Stimulated activated CD4-positive, alpha-beta T cell treated with anti-CD3 and anti-CD28 coated beads, Interleukin-1b, Interleukin-23, amount 100 ng/mL, for 1 hour (primary cell): ENCODE data around the gene SDK1.
"Not testable (repeated sequence)": the region's sequence is repeated elsewhere in the genome, so short reads cannot be mapped to it uniquely, and the experiment has no call there.

Experiments used
- DNase-seq, 2 donors: peaks; one replicate each; pipeline ENCODE4 v3.0.0-alpha.2; 2020; ENCODE audit warnings: low read depth in 2 of 2

Gene SDK1

DNA sequence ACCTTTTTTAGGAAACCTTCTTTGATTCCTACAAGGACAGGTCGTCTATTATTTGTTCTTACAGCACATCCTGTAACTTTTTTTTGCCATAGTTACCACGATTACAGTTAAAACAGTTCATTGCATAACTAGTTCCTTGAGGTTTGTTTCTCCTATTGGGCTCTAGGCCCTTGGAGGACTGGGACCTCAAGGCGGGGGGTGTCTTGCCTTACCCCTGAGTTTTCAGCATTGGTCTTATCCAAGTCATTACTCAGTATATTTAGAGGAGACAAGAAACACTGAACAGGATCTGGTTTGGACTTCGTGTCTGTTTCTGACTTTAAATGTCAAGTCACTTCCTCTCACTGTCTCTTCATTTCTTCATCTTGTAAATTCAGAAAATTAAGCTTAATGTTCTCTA, 369.8 kb downstream of the SDK1 start:
- DNase-seq: no peak

GRCh38 chr7:3673524-3673923, 372.5 kb downstream of the SDK1 start:
- peak in 1 of 2 donors; percentile 43 for DNase-seq

GRCh38 chr7:3678314-3678810, 377.3 kb downstream of the SDK1 start:
- DNase-seq: no peak

- DNase-seq: no peak
Measured at GRCh38 chr7:3682028-3682710, 381.1 kb downstream of the SDK1 start.

DNA sequence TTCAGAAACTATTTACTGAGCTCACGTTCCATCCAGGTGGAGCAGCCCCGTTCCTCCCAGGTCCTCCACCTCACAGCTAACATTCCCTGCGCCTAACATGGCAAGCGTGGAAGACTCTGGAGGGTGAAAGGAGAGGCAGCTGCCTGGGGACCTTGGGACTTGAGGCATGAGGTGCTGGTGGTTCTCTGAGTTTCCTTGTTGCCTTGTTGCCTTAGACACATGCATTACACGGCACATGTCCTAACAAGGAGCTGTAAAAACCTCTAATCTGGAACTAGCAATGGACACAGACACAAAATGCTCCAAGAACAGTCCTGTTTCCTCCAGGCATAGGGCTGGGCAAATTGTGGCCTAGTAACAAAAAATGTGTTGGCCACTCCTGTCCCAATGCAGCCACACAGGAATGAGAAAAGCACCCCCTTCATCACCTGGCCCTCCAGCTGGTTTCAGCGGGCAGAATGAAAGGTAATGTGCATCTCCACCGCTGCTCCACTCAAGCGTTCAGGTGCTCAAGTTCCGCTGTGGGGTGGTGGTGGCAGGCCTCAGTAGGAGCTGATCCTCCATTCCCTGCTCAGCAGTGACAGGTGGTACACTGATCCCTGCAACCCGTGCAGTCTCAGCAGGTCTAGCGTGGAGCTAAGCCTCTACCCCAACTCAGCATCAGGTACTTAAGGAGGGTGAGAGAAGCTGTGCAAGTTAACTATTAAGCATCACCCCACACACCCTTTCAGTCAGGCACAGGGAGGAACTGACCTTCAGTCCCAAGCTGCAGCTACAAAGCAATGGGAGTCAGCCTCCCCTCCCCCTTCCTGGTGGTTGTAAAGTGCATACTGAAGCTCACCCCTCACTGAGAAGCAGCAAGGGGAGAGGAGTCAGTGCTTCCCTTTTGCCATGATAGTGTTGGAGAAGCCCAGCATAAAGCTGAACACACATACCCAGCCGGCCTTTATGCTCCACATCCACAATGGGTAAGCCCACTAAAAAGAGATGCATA, 382.8 kb downstream of the SDK1 start:
- no peak for DNase-seq

DNA sequence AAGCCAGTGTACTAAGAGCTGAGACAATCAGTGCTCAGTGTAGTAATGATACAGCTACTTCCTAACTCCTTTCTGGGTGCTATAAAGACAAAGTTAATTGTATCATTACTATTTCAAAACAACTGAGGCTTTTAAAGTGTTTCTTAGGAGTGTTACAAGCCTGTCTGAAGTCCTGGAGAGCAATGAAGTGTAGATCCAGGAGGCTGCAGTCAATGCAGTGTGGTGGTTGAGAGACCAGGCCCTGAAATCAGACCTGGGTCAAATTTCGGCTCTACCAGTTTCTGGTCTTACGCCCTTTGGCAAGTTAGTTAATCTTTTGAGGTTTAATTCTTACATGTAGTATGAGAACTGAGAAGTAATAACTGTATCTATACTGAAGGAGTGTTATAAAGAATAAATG, 387.0 kb downstream of the SDK1 start:
- DNase-seq: no peak

DNA sequence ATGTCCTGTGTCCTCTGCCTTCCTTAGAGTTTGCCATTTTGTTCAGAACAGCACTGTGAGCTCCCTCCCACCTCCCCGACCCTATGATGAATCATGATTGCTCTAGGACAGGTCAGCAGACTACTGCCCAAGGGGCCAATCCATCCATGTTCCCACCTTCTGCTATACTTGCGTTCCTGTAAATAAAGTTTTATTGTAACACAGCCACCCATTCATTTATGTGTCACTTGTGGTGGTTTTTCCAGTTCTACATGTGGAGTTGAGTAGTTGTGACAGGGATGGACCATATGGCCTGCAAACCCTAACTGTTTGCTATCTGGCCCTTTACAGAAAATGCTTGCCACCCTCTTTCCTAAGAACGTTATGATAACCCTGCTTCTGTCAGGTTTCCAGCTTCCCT, 387.8 kb downstream of the SDK1 start:
- no peak for DNase-seq

GRCh38 chr7:3691478-3692158, 390.6 kb downstream of the SDK1 start:
- no peak for DNase-seq

DNA sequence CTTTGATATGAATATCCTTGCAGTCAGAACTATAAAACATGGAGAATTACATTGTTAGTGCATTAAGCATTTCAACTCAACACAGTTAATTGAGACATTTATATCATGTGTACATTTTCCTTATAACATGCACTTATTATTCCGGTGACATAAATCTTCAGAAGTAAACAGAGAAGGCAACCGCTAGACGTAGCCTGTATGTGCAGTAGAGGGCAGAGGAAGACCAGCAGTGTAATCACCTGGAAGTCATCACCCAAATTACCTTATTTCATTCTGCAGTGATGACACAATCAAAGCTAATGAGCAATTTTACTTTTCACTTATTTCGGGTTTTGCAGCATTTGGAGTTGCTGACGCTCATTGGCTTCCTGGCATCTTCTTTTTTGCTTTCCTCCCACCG, 394.6 kb downstream of the SDK1 start:
- DNase-seq: no peak

DNA sequence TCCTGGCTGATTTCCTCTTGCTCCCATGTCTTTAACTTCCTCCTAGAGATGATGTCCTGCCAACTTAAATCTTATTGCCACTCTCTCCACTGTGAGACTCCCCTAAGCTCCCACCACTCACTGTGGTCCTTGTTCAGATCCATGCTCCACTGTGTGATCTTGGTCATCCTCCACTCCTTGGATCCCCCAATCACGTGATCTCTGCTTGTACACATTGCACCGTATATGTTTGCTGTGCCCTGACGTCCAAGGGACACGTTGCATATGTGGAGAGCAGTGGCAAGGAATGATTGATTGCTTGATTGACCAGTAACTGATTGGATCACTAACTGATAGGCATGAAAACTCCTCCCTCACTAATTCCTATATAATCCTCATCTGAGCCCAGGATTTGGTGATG, 395.1 kb downstream of the SDK1 start:
- DNase-seq: no peak

DNA sequence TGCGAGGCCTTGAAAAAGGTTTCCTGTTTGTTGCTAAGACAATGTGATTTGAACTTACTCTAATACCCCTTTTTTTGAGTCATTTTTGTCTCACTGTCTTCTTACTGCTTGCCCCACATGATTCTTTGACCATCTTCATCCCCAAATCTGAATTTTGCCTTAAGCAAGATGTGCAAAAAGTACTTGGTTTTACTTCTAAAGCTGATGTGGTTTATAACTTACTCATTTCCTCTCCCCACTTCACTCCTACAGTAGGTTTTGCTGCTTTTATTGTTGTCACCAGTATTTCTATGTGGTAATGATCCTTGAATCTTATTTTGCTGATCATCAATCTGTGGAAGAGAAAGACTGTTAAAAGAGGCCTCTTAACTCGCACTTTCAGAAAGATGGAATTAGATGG, 396.4 kb downstream of the SDK1 start:
- no peak for DNase-seq

DNA sequence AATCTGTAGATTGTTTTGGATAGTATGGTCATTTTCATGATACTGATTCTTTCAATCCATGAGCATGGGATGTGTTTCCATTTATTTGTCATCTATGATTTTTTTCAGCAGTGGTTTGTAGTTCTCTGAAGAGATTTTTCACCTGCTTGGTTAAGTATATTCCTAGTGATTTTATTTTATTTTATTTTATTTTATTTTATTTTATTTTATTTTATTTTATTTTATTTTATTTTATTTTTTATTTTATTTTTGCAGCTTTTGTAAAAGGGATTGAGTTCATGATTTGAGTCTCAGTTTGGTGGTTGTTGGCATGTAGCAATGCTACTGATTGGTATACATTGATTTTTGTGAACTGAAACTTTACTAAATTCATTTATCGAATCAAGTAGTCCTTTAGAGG, 404.2 kb downstream of the SDK1 start:
- no peak for DNase-seq

- DNase-seq: not testable (repeated sequence)
Measured at GRCh38 chr7:3706091-3706490, 405.0 kb downstream of the SDK1 start.

GRCh38 chr7:3710122-3710521, 409.1 kb downstream of the SDK1 start:
- DNase-seq: no peak

DNA sequence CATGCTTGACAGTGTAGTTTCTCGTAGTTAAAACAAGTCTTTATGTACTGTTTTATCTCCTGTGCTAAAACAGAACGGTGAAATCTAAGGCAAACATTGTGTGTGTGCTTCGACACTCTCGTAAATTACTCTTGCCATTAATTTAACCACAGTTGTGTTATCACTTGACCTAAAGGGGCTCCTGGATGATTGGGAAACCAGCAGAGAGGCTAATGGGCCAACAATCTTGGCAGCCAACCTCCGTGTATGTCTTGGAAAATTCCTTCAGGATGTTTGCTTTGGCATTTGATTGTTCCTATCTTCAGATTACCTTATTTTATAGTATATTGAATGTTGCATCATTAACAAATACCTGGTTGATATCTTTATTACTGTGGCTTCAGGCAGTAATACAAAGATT, 409.5 kb downstream of the SDK1 start:
- no peak for DNase-seq

DNA sequence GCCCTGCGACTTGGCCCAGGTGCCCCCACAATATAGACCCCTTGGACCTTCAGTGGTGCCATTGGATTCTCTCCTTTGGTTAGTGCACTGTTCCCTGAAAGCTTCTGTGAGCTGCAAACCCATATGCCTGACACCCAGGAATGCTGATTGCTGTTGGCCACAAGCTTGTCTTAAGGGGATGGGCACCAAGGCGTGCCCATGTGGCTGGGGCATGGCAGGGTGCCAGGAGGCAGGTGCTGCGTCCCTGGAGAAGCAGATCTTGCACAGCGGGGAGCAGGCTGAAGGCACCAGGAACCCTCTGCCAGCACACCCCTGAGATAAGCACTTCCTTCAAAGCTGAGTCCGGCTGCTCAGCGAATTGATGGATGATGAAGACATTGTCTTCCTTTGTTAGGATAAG, 411.8 kb downstream of the SDK1 start:
- DNase-seq: no peak

DNA sequence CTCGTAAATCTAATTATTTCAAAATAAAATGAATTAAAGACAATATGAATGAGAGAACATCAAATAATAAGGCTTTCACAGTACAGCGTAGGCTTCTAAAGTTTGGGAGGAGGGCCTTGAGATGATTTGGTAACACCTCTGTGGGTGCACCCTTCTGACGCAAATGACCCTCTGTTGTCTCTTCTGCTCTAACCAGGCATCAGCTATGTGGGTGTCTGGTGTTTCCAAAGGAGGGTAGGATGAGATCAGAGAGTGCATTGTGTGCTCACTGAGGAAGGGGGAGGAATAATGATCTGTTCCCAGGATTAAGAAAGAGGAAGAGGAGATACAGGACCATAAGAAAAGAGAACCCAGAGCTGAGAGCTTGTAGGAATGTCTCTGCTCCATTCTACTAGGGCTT, 420.4 kb downstream of the SDK1 start:
- DNase-seq: no peak

GRCh38 chr7:3722396-3722922, 421.4 kb downstream of the SDK1 start:
- DNase-seq: no peak

DNA sequence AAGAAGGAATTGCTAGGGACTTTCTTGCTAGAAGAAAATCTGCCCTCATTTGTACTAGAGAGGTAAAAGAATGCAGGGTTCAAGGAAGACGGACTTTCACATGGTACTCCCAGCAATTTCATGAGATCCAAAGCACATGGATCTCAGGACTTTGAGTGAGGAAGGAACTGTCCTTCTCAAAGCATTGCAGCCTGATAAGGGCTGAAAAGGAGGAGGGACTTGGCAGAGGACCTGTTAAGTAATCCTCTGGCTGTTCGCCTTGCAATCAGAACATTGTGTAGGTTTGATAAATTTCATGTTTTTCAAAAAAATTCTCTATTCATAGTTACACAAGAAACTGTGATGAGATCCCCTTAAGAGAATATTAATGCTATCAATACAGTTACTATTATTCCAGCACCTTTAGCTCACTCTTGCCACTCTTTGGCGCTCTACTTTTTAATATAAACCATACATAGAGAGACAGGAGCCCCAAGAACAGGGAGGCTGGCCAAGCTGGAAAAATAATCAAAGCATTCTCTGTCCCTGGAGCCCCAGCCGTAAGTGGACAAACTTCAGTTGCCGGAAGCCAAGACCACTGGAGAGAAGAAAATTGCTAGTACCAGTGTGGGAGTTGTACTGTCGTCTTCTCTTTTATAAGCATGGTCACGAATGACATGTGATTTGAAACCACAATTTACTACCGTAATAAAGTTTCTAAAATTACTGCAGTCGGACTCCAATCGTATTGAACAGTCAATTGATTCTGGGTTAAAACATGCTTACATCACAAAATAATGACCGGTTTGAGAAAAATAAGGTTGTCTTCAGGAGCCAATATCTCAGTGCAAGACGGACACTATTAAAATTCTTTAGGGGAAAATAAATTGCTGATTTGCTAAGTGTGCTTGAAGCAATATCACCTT, 424.4 kb downstream of the SDK1 start:
- no peak for DNase-seq

GRCh38 chr7:3730276-3730675, 429.2 kb downstream of the SDK1 start:
- no peak for DNase-seq

DNA sequence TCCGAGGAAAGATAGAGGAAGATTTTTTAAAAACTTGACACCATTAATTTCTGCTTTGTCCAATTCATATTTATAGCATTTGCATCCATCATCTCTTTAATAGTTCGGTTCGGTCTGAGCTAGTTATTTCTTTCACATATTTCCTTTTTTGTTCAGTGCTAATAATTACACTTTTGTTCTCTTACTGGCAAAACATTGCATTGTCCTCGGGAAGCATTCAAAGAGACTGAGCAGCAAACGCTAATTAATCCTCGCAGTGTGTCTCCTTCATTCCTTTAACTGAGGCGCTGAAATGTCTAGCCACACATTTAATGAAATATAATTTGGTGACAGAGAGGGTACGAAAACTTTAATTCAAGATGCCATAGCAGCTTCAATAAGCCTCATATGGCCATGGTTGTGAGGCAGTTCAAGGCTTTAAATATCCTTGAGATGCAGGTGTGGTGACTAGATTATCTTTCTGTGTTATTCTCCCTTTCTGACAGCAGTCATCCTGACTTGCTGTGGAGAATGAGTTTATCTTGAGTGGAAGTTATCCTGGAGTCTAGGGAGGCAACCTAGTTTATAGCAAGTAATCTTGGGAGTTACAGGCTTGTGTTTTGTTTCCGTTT, 431.4 kb downstream of the SDK1 start:
- DNase-seq: no peak
